H9 (cell line): ENCODE results near the gene KRT2. TPM values are rescaled to one million over a fixed set of nuclear protein-coding genes. Genes with fewer than 3 reads are reported as not detected.

Experiments used
- DNase-seq: peaks from one replicate; pipeline ENCODE4 v3.0.0-alpha.2; 2017
- H2AFZ ChIP-seq: one replicate; pipeline ENCODE4 v1.6.1; 2013; ENCODE audit warnings: mild to moderate bottlenecking, low read length, control low read depth, moderate library complexity
- H2AK5ac ChIP-seq: 2 replicates; pipeline ENCODE4 v1.6.1; 2013; ENCODE audit warnings: low read length, control low read depth, mixed read lengths; ENCODE audit not compliant: insufficient read length
- H2BK120ac ChIP-seq: one replicate; pipeline ENCODE4 v1.6.1; 2013; ENCODE audit warnings: low read depth, mild to moderate bottlenecking, low read length, control low read depth, inconsistent platforms; ENCODE audit not compliant: poor library complexity, severe bottlenecking
- H2BK12ac ChIP-seq: 2 replicates; pipeline ENCODE4 v1.6.1; 2013; ENCODE audit warnings: low read length, control low read depth, mixed read lengths, low read depth; ENCODE audit not compliant: insufficient read length
- H2BK15ac ChIP-seq: 2 replicates; pipeline ENCODE4 v1.6.1; 2013; ENCODE audit warnings: low read depth, low read length, control low read depth
- H2BK20ac ChIP-seq: one replicate; pipeline ENCODE4 v1.6.1; 2013; ENCODE audit warnings: low read depth, mild to moderate bottlenecking, low read length, control low read depth, inconsistent platforms; ENCODE audit not compliant: poor library complexity, severe bottlenecking
- H2BK5ac ChIP-seq: 2 replicates; pipeline ENCODE4 v1.6.1; 2013; ENCODE audit warnings: low read length, control low read depth, mixed read lengths; ENCODE audit not compliant: insufficient read length
- H3K14ac ChIP-seq: 2 replicates; pipeline ENCODE4 v1.6.1; 2013; ENCODE audit warnings: low read length, control low read depth; ENCODE audit not compliant: insufficient read depth
- H3K18ac ChIP-seq: 2 replicates; pipeline ENCODE4 v1.6.1; 2013; ENCODE audit warnings: low read depth, mild to moderate bottlenecking, mixed read lengths, low read length, control low read depth; ENCODE audit not compliant: insufficient read length
- H3K23ac ChIP-seq: 2 replicates; pipeline ENCODE4 v1.6.1; 2013; ENCODE audit warnings: low read length, control low read depth, mixed read lengths, low read depth; ENCODE audit not compliant: insufficient read length
- H3K23me2 ChIP-seq: 2 replicates; pipeline ENCODE4 v1.6.1; 2013; ENCODE audit warnings: low read depth, mild to moderate bottlenecking, mixed read lengths, low read length, control low read depth; ENCODE audit not compliant: insufficient read length, poor library complexity, severe bottlenecking
- H3K27ac ChIP-seq: 2 replicates; pipeline ENCODE4 v1.5.1; 2013; ENCODE audit warnings: low read length, control low read depth, mixed read lengths, low read depth; ENCODE audit not compliant: insufficient read length
- H3K27me3 ChIP-seq: 2 replicates; pipeline ENCODE4 v1.6.1; 2013; ENCODE audit warnings: low read length, control low read depth, inconsistent platforms; ENCODE audit not compliant: insufficient read depth
- H3K4ac ChIP-seq: 2 replicates; pipeline ENCODE4 v1.6.1; 2013; ENCODE audit warnings: low read depth, mild to moderate bottlenecking, control low read depth, inconsistent platforms, low read length, moderate library complexity
- H3K4me1 ChIP-seq: 2 replicates; pipeline ENCODE4 v1.6.1; 2013; ENCODE audit warnings: low read length, control low read depth, inconsistent platforms; ENCODE audit not compliant: insufficient read depth
- H3K4me2 ChIP-seq: 2 replicates; pipeline ENCODE4 v1.6.1; 2013; ENCODE audit warnings: low read length, control low read depth, mixed read lengths; ENCODE audit not compliant: insufficient read length, insufficient read depth
- H3K56ac ChIP-seq: 2 replicates; pipeline ENCODE4 v1.6.1; 2013; ENCODE audit warnings: low read depth, mild to moderate bottlenecking, mixed read lengths, low read length, control low read depth; ENCODE audit not compliant: insufficient read length
- H3K79me1 ChIP-seq: 2 replicates; pipeline ENCODE4 v1.6.1; 2013; ENCODE audit warnings: low read depth, mild to moderate bottlenecking, moderate library complexity, low read length, control low read depth, inconsistent platforms; ENCODE audit not compliant: insufficient read depth, poor library complexity, severe bottlenecking
- H3K79me2 ChIP-seq: 2 replicates; pipeline ENCODE4 v1.6.1; 2013; ENCODE audit warnings: low read length, control low read depth, inconsistent platforms; ENCODE audit not compliant: insufficient read depth
- H3K9ac ChIP-seq: 2 replicates; pipeline ENCODE4 v1.6.1; 2013; ENCODE audit warnings: low read length, control low read depth, mixed read lengths; ENCODE audit not compliant: insufficient read length; ENCODE audit errors: extremely low read depth
- H3K9me3 ChIP-seq: one replicate; pipeline ENCODE4 v1.6.1; 2013; ENCODE audit warnings: low read depth, low read length, inconsistent platforms; ENCODE audit not compliant: control insufficient read depth
- H3T11ph ChIP-seq: one replicate; pipeline ENCODE4 v1.6.1; 2013; ENCODE audit warnings: mild to moderate bottlenecking, low read length, control low read depth, inconsistent platforms
- H4K20me1 ChIP-seq: one replicate; pipeline ENCODE4 v1.6.1; 2013; ENCODE audit not compliant: control insufficient read depth, insufficient read length, insufficient read depth
- H4K5ac ChIP-seq: 2 replicates; pipeline ENCODE4 v1.6.1; 2013; ENCODE audit warnings: low read depth, mild to moderate bottlenecking, mixed read lengths, low read length, control low read depth; ENCODE audit not compliant: insufficient read length
- H4K8ac ChIP-seq: replicated peaks from 2 replicates; pipeline ENCODE4 v1.6.1; 2013; ENCODE audit warnings: low read length, control low read depth, mixed read lengths, low read depth; ENCODE audit not compliant: insufficient read length
- H4K91ac ChIP-seq: 2 replicates; pipeline ENCODE4 v1.6.1; 2013; ENCODE audit warnings: low read depth, mild to moderate bottlenecking, moderate library complexity, mixed read lengths, low read length, control low read depth; ENCODE audit not compliant: insufficient read length
- H3K27ac Mint-ChIP-seq, 3 experiments: 2 replicates in 2 of 3; 3 replicates in 1 of 3; pipeline ENCODE4 v1.8.0; 2020 to 2021; ENCODE audit warnings: mixed read lengths in 3 of 3, mild to moderate bottlenecking in 1 of 3, moderate library complexity in 1 of 3
- H3K27me3 Mint-ChIP-seq: 2 replicates; pipeline ENCODE4 v1.8.0; 2021; ENCODE audit warnings: low read depth, mild to moderate bottlenecking, moderate library complexity, mixed read lengths
- H3K36me3 Mint-ChIP-seq, 3 experiments: 2 replicates in 2 of 3; 3 replicates in 1 of 3; pipeline ENCODE4 v1.8.0; 2020 to 2021; ENCODE audit warnings: low read depth in 3 of 3, mixed read lengths in 3 of 3; ENCODE audit not compliant: insufficient read depth in 1 of 3
- H3K4me1 Mint-ChIP-seq, 2 experiments: 2 replicates each; pipeline ENCODE4 v1.8.0; 2020; ENCODE audit warnings: mixed read lengths in 2 of 2
- H3K4me3 Mint-ChIP-seq, 2 experiments: 2 replicates in 1 of 2; 3 replicates in 1 of 2; pipeline ENCODE4 v1.8.0; 2020 to 2021; ENCODE audit warnings: mild to moderate bottlenecking in 2 of 2, mixed read lengths in 2 of 2, moderate library complexity in 1 of 2
- H3K9me3 Mint-ChIP-seq, 2 experiments: 2 replicates in 1 of 2; 3 replicates in 1 of 2; pipeline ENCODE4 v1.8.0; 2020; ENCODE audit warnings: mild to moderate bottlenecking in 2 of 2, mixed read lengths in 2 of 2, moderate library complexity in 1 of 2
- WGBS: extraction: QIAGEN DNeasy Blood & Tissue Kit; methylation state at CpG from one replicate; pipeline ENCODE4 v1.1.7; 2013; ENCODE audit warnings: missing lambda C conversion rate, low lambda C conversion rate, mixed read lengths; ENCODE audit not compliant: insufficient read length; ENCODE audit errors: extremely low coverage; 5-methylcytosine and 5-hydroxymethylcytosine counted together
- total RNA-seq: library from RNA; stranded (reverse); gene quantifications from 2 replicates; pipeline ENCODE4 v1.2.1, GENCODE V29; 2021
- TF ChIP-seq, protein P1 (sequence below): fragments of 200-600 bp; sonication (generic); conservative IDR thresholded peaks from 3 replicates; pipeline ENCODE4 v1.8.0; 2021; ENCODE audit warnings: antibody characterized with exemption, mild to moderate bottlenecking

The KRT2 gene
- total RNA-seq, 1 experiment from 2014 or later = not detected

DNA sequence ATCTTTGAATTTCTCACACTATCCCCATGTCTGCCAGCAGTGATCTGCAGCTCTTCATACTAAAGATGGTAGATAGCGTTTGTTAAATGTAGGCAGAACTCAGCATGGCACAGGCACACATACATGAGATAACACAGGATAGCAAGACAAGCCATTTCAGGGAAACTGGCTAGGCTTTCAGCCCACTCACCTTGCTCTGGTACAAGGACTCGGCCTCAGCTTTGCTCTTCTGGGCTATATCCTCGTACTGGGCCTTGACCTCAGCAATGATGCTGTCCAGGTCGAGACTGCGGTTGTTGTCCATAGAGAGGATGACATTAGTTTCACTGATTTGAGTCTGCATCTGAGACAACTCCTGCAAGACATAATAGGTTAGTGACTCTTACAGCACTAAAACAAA is 25.1 kb upstream of the KRT2 start:
- no peak overlapping the region for H2AFZ ChIP-seq
- Mint-ChIP-seq H3K27ac (no peak overlapping the region), H3K9me3 (no peaks in the 10 kb centered on the region), H3K4me1 (no peaks in the 10 kb centered on the region), H3K27me3 (peaks cover 27% of the 10 kb centered on the region), H3K36me3 (no peaks in the 10 kb centered on the region), H3K4me3 (no peak overlapping the region)
- H3T11ph ChIP-seq = no peak overlapping the region
- no peaks in the 10 kb centered on the region for H4K20me1 ChIP-seq
- no peak overlapping the region for H2AK5ac ChIP-seq
- H4K91ac ChIP-seq = no peak overlapping the region
- no peaks in the 10 kb centered on the region for H3K79me1 ChIP-seq
- H3K27me3 ChIP-seq = no peaks in the 10 kb centered on the region; the same call in 1 of the 2 replicates
- no peak overlapping the region for H2BK12ac ChIP-seq
- TF ChIP-seq, protein P1, sequence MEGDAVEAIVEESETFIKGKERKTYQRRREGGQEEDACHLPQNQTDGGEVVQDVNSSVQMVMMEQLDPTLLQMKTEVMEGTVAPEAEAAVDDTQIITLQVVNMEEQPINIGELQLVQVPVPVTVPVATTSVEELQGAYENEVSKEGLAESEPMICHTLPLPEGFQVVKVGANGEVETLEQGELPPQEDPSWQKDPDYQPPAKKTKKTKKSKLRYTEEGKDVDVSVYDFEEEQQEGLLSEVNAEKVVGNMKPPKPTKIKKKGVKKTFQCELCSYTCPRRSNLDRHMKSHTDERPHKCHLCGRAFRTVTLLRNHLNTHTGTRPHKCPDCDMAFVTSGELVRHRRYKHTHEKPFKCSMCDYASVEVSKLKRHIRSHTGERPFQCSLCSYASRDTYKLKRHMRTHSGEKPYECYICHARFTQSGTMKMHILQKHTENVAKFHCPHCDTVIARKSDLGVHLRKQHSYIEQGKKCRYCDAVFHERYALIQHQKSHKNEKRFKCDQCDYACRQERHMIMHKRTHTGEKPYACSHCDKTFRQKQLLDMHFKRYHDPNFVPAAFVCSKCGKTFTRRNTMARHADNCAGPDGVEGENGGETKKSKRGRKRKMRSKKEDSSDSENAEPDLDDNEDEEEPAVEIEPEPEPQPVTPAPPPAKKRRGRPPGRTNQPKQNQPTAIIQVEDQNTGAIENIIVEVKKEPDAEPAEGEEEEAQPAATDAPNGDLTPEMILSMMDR = no peak
- no peaks in the 10 kb centered on the region for H3K4me1 ChIP-seq
- no peak overlapping the region for H3K4me2 ChIP-seq
- no peak overlapping the region for H4K5ac ChIP-seq
- no peak overlapping the region for H2BK5ac ChIP-seq
- H2BK15ac ChIP-seq = no peak overlapping the region
- WGBS = no CpG with 5 or more reads among the region's 5 CpGs
- H3K9ac ChIP-seq = no peak overlapping the region
- no peaks in the 10 kb centered on the region for H3K23me2 ChIP-seq
- H3K56ac ChIP-seq = no peak overlapping the region
- no peak overlapping the region for H3K18ac ChIP-seq
- no peak overlapping the region for H3K14ac ChIP-seq
- no peak overlapping the region for H4K8ac ChIP-seq
- H3K27ac ChIP-seq = no peak overlapping the region
- H2BK20ac ChIP-seq = no peak overlapping the region
- no peak for DNase-seq
- no peak overlapping the region for H3K4ac ChIP-seq
- no peak overlapping the region for H3K23ac ChIP-seq
- no peak overlapping the region for H2BK120ac ChIP-seq
- H3K9me3 ChIP-seq = no peaks in the 10 kb centered on the region
- no peaks in the 10 kb centered on the region for H3K79me2 ChIP-seq
